ENCODE data around the gene KLHL21.
"Not testable (repeated sequence)": the region's sequence is repeated elsewhere in the genome, so short reads cannot be mapped to it uniquely, and the experiment has no call there.

KLHL21 gene

GRCh38 chr1:6581561-6582305 lies 20.9 kb downstream of the KLHL21 start:
- DNase-seq = peak; percentile 66

- no peak for DNase-seq
Measured at GRCh38 chr1:6580593-6581409, 21.9 kb downstream of the KLHL21 start.

- DNase-seq = no peak
Measured at GRCh38 chr1:6580119-6580592, 22.5 kb downstream of the KLHL21 start.

- peak; percentile 98 for DNase-seq
Measured at GRCh38 chr1:6579374-6580118, 23.1 kb downstream of the KLHL21 start, which contains the start of gene ZBTB48. TSS of gene ZBTB48 (plus strand) at chr1:6579994. CDS start at chr1:6580610, 616 bp downstream.

- DNase-seq = no peak
Measured at GRCh38 chr1:6578624-6579373, 23.9 kb downstream of the KLHL21 start.

- DNase-seq = no peak
Measured at GRCh38 chr1:6577831-6578525, 24.7 kb downstream of the KLHL21 start.

- DNase-seq = no peak
Measured at GRCh38 chr1:6574818-6575217, 27.9 kb downstream of the KLHL21 start.

GRCh38 chr1:6574025-6574620 lies 28.5 kb downstream of the KLHL21 start:
- no peak for DNase-seq

GRCh38 chr1:6572653-6573383 lies 29.9 kb downstream of the KLHL21 start:
- DNase-seq = no peak

GRCh38 chr1:6570987-6571386 lies 31.7 kb downstream of the KLHL21 start:
- no peak for DNase-seq

GRCh38 chr1:6570100-6570499 lies 32.6 kb downstream of the KLHL21 start:
- no peak for DNase-seq

- DNase-seq = no peak
Measured at GRCh38 chr1:6569033-6569432, 33.6 kb downstream of the KLHL21 start.

- no peak for DNase-seq
Measured at GRCh38 chr1:6560267-6560666, 42.4 kb downstream of the KLHL21 start.

- DNase-seq = not testable (repeated sequence)
Measured at GRCh38 chr1:6559161-6559560, 43.5 kb downstream of the KLHL21 start.

GRCh38 chr1:6557597-6557996 lies 45.1 kb downstream of the KLHL21 start:
- no peak for DNase-seq

- DNase-seq = no peak
Measured at GRCh38 chr1:6554907-6555778, 47.5 kb downstream of the KLHL21 start, which contains the start of gene TAS1R1. TSS of gene TAS1R1 (plus strand) at chr1:6555307. CDS start at chr1:6555374, 67 bp downstream.

GRCh38 chr1:6554031-6554906 lies 48.4 kb downstream of the KLHL21 start, which contains the start of gene NOL9:
TSS of gene NOL9 (minus strand) at chr1:6554513. CDS start at chr1:6554502, 11 bp downstream.
- peak; percentile 94 for DNase-seq

- DNase-seq = no peak
Measured at GRCh38 chr1:6547301-6547700, 55.4 kb downstream of the KLHL21 start.

Measured in CD4-positive, alpha-beta T cell treated with Interleukin-15 for 1 hour (primary cell).